ENCODE measurements around the gene STK11.
A peak's percentile ranks its signal among the peaks of the same experiment; 100 is the strongest.
"Not testable (repeated sequence)": the region's sequence is repeated elsewhere in the genome, so short reads cannot be mapped to it uniquely, and the experiment has no call there.

The STK11 gene

GRCh38 chr19:1169921-1170885 is 35.4 kb upstream of the STK11 start:
- no peak for DNase-seq (ENCODE audit: low spot score)

DNA sequence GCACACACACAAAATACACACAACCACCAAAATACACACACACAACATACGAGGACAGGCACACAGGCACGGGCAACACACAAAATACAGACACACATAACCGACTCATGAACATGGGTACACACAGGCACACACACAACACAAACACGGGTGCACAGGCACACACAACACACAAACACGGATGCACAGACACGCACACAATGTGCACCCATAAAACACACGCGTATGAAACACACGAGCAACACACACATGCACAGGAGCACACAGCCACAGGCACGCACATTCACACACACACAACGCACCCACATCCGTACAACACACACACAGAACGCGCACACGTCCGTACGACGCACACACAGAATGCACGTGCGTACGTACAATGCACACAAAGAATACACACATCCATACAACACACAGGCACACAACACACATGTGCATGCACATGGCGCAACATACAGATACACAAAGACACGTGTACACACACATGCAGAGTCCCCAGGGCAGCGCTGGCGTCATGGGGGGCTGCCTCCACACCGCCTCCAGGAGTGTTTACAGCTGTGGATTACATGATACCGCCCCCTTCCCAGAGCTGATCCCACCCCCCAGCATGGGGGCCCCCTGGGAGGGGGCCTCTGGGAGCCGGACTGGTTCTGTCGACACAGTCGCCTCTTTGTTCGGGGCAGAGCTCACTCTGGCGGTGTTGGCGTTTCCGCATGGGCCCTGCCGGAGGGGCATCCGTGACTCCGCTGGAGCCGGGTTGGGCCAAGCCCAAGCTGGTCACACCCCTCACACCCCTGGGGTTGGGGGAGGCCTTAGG is 34.4 kb upstream of the STK11 start:
- no peak for DNase-seq (ENCODE audit: low spot score)

- no peak for DNase-seq (ENCODE audit: low spot score)
Measured at GRCh38 chr19:1171755-1172352, 33.7 kb upstream of the STK11 start.

DNA sequence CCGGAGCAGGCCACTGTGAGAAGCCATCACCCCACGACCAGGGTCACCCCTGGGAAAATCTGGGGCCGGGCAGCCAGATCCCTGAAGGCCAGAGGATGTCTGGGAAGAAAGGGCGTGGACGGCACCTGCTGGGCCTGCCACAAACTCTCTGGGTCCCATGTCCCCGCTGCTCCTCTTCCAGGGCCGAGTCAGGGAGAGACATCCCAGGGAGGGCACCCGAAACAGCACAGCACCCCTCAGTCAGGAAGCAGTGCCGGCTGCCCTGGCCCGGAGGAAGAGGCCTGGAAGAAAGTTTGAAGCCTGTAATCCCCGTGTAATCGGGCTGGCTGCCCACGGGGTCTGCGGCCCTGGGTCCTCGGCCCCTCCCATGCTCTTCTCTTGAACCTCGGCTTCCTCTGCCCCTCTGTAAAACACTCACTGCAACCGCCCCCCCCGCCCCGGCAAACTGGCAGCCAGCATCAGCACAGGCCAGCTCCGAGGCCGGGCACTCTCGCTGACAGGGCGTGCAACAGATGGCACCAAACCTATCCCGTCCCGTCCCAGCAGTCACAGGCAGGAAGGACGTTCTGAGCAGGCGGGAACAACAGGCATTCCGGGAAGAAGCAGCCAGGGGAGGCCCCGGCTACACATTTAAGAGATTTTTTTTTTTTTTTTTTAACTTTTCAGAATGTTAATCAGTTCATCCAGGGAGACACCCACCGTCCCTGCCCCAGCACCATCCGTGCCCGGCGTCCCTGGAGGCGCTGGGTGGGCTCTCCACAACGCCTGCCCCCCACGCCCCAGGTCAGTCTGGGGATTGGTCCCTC is 33.0 kb upstream of the STK11 start:
- DNase-seq (ENCODE audit: low spot score) = no peak

DNA sequence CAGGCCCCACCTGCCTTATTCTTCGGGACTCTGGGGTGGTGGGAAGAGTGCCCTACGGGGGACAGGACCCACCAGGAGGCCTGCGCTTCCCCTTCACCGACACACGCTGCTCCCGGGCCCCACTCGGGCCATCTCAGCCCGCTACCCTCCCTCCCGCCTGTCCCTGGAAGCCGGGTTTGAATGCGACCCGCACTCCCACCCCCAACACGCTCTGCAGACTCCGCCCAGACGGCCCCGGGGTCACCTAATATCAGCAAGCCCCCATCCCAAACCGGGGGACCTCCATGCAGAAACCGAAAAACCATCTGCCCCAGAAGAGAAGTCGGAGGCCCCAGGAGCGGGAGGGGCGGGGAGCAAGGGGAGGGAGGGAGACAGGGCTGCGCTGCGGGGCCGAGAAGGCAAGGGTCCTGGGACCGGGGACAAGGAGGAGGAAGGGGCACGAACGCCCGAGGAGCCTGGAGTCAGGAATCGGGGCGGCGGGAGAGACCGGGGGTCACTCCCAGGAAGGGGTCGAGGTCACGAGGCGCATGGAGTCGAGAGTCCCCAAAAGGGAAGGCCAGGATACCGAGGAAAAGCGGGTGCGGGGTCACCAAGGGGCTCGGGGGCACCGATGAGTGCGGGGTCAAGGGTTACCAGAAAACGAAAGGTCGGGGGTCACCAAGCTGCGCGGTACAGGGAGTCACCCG is 32.3 kb upstream of the STK11 start:
- DNase-seq (ENCODE audit: low spot score) = peak; percentile 15

- peak; percentile 90 for DNase-seq (ENCODE audit: low spot score)
Measured at GRCh38 chr19:1173845-1174809, 31.5 kb upstream of the STK11 start, which contains the start of gene SBNO2. SBNO2 (minus strand) TSS chr19:1174268; CDS start chr19:1154276, 19,992 bp downstream.

DNA sequence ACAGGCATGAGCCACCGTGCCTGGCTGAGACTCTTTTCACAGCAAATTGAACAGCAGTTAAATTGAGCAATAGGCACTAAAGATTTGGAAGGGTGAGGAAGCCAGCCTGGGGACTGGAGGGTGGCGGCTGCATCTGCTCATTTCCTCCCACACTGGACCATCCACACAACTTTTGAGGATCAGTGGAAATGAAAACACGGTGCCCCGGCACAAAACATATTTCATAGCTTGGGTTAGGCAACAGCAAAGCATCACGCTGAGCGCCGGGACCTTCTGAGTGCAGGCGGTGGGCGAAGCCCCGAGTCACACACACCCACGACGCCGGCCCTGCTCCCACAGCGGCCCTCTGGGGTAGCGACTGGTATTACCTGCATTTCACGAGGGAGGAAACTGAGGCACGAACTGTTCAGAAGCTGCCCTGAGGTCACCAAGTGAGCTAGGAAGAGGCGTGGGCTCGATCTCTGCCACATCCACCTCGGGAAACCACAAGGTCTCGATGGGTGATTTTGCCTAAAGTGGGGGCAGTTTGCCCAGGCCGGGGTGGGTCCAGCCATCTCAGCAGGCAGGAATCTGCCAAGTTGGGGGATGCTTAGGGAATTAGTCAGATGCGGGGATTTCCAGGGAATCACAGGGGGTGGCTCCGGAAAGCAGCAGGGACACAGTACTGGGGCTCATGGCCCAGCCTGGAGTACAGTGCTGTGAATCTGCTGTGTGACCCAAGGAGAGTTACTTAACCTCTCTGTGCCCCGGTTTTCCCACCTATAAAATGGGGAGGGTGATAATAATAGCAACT is 28.1 kb upstream of the STK11 start:
- no peak for DNase-seq (ENCODE audit: low spot score)

DNA sequence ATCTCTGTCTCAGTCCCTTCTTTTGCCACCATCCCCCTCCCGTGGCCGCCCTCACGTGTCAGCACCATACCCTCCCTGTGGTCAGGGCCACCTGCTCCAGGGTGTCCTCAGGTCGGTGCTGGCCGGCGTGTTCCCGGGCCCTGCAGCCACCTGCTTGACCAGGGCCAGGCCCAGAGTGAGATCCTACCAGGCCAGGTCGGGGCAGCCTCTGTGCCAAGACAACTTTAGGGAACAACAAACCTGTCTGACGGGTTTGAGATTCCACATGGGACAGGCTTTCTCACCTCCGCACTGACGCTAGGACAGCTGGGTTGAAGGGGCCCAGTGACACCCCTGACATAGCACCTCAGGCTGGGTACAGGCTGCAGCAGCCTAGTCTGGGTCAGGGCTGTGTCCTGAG is 24.0 kb upstream of the STK11 start:
- DNase-seq (ENCODE audit: low spot score) = no peak

DNA sequence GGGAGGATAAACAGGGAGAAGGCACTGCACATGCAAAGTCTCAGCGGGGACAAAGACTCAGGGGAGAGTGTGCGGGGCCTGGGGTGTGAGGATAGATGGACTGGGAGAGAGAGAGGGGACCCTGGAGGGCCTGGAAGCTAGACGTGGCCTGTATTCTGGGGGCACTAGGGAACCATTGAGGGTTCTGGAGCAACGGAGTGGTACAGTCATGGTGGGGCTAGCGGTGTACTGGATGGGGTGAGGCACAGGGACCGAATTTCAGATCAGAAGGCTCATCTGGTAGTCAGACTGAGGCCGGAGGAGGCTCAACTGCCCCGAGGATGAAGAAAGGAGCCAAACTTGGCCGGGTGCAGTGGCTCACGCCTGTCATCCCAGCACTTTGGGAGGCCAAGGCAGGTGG is 23.5 kb upstream of the STK11 start:
- DNase-seq (ENCODE audit: low spot score) = no peak

- no peak for DNase-seq (ENCODE audit: low spot score)
Measured at GRCh38 chr19:1182727-1183126, 22.9 kb upstream of the STK11 start.

DNA sequence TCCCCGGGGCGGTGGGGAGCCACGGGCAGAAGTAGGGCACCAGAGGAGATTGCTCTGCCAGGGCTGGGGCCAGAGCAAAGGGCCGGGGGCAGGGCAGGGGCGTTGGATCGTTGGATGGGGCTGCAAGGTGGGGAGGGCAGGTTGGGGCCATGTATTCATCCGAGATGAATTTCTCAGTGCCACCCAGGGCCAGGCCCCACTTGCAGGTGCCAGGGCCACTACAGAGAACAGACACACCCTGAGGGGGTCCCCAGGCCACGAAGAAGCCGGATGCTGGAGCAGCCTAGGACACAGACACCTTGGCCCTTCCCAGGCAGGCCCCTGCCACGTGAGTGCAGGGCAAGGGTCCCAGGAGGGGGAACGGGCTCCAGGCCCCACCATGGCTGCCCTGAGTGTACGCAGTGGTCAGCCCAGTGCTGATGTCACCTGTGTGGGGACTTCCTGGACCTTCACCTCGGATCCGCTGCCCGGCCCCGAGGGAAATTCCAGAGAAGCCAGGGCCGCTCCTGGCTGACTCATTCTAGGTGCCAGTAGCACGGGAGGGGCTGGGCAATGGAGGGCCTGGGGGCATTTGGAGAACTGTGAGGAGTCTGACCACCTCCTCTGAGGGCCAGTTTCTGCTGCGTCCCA is 21.9 kb upstream of the STK11 start:
- DNase-seq (ENCODE audit: low spot score) = no peak

- no peak for DNase-seq (ENCODE audit: low spot score)
Measured at GRCh38 chr19:1189419-1189818, 16.2 kb upstream of the STK11 start.

DNA sequence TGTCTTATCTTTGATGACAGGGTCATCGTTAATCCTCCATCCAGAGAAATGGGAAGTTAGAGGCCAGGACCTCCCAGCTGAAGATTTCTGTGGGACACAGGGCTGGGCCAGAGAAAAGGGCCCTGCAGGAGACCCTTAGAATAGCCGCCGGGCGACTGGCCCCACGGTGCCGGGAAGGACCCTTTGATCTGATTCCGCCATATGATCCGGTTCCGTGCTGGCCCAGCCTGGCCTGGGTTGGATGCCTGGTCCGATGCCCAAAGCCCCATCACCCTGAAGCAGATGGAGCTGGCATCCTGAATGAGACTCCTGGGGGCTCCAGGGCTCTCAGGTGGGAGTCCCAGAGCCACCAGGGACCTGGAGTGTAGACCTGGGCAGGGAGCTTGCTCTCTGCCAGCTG is 6.0 kb upstream of the STK11 start:
- no peak for DNase-seq (ENCODE audit: low spot score)

GRCh38 chr19:1200614-1201013 is 5.0 kb upstream of the STK11 start:
- not testable (repeated sequence) for DNase-seq (ENCODE audit: low spot score)

GRCh38 chr19:1206150-1206863 is 729 bp downstream of the STK11 start:
- DNase-seq (ENCODE audit: low spot score) = no peak

GRCh38 chr19:1206864-1207450 is 1.4 kb downstream of the STK11 start:
- no peak for DNase-seq (ENCODE audit: low spot score)

GRCh38 chr19:1208830-1209229 is 3.3 kb downstream of the STK11 start:
- peak; percentile 84 for DNase-seq (ENCODE audit: low spot score)

DNA sequence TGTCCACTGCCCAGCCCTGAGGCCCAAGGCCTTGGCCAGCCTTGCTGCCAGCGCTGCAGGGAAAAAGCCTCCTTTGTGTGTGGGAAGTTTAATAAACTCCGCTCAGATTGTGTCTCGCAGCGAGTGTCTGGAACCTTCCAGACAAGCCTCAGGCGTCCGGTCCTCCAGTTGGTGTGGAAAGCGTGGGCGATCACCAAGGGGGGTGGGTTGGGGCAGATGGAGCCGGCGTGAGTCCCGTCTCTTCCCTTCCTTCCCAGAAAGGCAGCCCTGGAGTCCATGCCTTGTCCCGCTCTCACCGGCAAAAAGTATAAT is 4.6 kb downstream of the STK11 start:
- no peak for DNase-seq (ENCODE audit: low spot score)
